HG02970 (cell line): ENCODE results near the gene HOXD10.

Experiments
- ATAC-seq: cut with Tn5 transposase; IDR thresholded peaks from one replicate; pipeline ENCODE4 v1.9.1; 2021; ENCODE audit warnings: mild to moderate bottlenecking, moderate library complexity, moderate number of reproducible peaks; ENCODE audit not compliant: unreplicated experiment, low FRiP score

HOXD10 gene

DNA sequence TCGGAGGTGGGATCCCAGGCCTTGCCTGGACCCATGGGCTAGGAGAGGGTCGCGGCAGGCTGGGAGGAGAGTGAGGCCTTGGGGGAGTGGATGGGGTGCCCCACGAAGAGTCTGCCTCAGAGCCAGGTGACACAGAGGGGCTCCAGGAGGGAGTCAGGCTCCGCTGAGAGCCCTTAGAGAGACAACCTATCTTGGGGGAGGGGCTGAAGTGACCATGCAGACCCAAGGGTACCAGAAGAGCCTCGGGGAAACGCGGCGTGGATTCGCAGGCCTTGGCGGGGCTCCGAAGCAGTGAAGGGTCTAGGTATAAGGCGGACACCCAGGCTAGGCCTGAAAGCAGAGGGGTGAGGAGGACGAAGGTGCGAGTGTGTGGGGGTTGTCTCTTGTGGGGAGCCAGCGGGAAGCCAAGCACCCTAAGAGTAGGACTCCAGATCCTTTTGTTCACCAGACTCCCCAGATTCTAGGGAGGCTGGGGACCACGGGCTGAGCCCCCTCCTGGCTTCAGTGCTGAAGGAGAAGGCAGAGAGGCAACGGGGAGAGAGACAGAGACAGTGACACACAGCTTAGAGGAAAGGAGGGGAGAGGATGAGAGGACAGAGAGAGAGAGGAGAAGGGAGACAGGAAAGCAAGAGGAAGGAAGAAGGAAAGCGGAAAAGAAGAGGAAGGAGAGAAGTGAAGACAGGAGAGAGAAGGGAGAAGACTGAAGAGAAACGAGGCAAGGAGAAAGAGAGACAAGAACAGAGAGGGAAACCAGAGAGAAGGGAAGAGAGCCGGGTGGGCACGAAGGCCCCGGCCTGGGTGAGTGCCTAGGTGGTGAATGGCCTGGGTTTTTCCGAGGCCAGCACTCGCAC lies 10.6 kb upstream of the HOXD10 start:
- no peak for ATAC-seq

DNA sequence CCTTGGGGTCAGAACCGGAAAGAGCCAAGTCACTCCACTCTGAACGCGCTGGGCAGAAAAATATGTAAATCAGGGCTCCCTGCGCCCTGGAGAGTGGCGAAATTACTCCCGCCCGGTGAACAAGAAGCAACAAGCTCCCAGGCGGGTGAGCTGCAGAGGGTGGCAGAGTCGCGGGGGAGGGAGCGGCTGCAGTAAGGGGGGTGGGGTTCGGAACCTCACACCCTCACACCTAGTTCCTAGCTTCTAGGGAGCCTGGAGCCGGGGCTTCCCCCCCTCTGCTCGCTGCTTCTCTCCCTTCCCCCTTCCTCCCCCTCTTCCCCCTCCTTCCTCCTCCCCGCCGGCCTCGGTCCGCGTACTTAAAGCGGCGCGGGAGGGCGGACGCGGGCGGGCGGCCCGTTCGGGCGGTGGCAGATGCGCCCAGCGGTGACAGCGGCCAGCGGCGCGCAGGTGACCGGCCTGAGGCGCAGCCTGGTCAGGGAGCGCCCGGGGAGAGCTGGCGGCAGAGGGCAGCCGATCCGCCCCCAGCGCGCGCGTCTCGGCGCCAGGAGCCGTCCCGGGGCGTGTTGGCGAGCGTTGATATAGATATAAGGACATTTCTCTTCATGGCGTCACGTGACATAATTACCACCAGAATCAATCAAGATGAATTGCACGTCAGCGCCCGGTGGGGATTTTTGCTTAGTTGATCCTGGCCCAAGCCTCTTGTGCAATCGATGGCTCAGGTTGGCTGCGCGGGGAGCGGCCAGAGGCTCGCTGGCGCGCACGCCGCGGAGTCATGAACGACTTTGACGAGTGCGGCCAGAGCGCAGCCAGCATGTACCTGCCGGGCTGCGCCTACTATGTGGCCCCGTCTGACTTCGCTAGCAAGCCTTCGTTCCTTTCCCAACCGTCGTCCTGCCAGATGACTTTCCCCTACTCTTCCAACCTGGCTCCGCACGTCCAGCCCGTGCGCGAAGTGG lies 9.7 kb upstream of the HOXD10 start, which contains the start of gene HOXD11:
TSS of gene HOXD11 (plus strand) at position 700 of the 959 bp plus-strand sequence. CDS start at position 776, 76 bp downstream.
- no peak for ATAC-seq

DNA sequence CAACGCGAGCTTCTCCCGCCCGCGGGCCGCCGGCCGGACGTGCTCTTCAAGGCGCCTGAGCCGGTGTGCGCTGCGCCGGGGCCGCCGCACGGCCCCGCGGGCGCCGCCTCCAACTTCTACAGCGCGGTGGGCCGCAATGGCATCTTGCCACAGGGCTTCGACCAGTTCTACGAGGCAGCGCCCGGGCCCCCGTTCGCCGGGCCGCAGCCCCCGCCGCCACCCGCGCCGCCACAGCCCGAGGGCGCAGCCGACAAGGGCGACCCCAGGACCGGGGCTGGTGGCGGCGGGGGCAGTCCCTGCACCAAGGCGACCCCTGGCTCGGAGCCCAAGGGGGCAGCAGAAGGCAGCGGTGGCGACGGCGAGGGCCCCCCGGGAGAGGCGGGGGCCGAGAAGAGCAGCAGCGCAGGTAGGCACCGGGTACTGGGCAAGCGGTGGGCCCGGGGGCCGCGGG lies 8.8 kb upstream of the HOXD10 start:
- no peak for ATAC-seq

DNA sequence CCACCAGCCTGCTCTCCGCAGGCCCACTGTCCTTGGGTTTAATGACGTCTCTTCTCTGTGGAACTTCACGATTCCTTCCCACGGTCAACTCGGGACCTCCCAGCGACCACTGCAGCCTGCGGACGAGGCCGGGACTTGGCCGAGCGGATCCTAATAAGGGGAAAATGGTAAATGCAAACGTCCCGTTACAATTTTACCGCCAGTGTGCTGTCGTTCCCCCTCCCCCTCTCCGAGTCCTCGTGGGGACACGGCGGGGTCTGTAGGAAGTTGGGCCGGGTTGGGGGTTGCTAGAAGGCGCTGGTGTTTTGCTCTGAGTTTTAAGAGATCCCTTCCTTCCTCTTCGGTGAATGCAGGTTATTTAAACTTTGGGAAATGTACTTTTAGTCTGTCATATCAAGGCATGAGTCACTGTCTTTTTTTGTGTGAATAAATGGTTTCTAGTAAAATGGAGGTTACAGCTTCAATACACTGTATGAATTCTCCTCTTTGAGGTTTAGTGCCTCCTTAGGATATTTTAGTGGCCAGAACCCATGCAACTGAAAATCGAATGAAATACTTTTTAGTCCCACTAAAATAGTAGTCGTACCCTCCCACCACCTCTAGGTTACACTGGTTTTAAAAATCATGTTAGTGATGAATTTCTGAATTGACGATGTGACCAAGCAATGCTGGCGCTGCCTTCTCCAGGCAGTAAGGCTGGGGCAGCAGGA lies 7.2 kb upstream of the HOXD10 start:
- ATAC-seq = no peak

DNA sequence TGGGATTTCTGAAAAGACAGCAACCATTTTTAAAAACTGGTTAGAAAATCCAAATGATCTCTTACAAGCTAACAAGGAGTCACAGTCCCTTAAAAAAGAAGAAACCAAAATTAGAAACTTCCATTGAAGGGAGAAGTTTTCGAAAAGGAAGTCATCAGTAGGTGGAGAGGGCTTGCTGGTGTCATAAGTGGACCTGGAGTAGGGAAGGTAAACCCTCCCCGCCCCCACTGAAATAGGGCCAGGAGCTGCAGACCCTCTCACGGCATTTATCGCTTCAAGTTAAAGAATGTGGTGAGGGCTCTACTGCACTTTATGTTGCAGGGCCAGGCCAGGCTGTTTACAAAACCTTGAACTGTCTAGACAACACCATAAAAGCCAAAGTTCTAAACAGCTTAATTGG lies 6.6 kb upstream of the HOXD10 start:
- ATAC-seq = no peak

DNA sequence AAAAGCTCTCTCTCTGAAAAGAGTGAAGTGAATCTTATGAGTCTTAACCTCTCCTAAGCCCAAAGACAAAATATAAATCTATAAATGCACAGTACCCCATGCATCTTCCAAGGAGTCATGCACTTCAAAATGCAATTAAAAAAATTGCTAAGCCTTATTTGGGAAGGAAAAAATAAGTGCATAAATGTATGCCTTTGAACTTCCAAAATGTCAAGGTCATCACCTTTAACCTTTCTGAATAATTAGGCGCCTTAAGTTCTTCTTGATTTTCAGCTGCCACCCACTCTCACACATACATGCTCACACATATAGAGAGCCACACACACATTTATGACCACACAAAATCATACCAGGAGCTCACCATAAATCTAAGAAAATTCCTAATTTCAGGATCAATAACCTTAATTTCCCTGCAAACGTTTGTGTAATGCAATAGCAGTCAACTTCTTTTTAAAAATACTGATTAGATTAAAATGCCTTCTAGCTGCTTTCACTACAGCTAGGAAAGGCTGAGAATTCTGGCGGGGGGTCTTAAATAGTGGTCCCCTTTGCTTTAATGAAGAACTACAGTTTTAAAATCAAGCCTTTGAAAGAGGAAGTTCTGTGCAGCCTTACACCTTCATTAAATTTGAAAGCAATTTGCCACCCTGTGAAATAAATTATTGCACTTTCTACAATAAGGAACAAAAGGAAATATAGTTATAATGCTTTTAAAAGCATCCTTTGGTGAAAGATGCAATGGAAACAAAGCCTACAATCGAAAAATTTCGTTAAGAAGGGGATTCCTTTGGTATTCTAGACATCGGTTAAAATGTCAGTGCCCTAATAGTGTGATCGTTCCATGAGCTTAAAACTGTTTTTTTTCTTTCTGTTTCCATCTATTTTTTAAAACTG lies 5.9 kb upstream of the HOXD10 start:
- ATAC-seq = no peak

DNA sequence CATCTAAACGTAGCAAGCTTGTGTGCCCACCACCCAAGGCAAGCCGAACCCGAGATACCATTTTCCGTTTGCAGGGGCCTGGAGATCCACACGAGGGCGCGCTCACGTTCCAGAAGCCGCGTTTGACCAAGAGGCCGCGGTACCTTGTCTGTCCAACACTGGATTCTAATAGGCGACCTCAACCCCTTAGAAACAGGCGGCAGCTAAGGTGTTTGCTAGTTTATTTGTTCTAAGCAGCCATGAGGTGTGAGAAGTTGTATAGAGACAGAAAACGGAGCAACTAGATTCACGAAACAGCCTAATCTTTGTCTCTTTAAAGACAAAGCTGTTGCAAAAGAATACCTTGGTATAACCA lies 5.3 kb upstream of the HOXD10 start:
- ATAC-seq = no peak

DNA sequence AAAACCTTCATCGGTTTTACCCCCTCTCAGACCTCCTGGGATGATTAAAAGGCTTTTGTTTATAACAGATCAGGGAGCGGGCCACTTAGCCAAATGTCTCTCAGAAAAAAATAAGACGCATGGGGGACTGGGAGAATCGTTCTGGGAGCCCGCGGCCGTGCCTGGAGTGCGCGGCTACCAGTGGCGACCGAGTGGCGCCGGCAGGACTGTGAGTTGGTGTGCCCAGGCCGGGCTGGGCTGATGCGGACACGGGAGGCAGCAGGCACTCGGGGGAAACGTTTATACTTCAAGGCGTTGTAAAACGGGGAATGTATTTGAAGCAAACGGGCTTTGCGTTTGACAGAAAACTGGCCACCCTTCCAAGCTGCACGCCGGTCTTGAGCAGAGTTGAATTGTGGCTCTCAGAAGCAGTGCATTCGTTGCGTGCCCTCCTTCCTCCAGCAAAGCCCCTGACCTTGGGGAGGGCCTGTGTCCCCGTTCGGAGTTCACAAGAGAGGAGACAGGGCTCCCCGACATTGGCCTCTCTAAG lies 4.7 kb upstream of the HOXD10 start:
- ATAC-seq = no peak

DNA sequence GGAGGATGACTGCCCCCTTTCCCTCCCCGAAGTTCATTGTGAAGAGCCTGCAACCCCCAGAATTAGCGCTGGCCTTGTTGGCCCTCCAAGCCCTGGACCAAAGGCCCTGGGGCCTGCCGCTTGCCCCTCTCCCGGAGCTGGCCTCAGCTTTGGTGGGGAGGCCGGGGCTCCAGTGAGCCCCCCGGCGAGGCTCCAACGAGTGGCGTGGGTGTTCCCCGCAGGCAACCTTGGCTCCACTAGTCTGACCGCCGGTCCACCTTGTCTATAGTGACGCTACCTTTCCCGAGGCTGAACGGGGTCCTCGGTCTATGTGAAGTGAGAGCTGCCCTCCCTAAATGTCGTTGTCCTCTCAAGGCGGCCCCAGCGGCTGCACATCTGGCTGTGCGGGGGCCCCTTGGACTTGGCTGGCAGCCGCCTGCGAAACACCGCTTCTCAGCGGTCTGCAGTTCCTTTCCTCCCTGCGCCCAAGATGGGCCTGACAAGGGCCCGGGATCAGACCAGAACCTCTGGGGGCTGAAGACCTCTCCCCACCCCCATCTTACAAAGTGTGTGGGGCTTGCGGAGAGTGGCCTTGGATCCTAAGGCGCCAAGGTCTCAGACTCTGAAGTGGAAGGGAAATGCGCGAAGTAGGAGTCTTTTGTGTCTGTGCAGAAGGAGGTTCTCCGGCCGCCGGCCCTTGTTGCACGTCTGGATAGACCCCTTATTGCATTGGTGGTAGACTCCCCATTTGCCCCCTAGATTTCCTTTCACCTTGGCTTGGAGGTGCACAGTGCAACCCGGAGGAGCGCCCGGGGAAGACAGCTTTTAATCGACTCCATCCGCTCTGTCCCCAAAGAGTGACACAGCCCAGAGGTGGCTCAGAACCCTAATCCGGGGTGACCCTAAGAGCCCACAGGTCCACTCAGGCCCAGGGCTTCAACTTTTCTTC lies 3.9 kb upstream of the HOXD10 start:
- no peak for ATAC-seq

DNA sequence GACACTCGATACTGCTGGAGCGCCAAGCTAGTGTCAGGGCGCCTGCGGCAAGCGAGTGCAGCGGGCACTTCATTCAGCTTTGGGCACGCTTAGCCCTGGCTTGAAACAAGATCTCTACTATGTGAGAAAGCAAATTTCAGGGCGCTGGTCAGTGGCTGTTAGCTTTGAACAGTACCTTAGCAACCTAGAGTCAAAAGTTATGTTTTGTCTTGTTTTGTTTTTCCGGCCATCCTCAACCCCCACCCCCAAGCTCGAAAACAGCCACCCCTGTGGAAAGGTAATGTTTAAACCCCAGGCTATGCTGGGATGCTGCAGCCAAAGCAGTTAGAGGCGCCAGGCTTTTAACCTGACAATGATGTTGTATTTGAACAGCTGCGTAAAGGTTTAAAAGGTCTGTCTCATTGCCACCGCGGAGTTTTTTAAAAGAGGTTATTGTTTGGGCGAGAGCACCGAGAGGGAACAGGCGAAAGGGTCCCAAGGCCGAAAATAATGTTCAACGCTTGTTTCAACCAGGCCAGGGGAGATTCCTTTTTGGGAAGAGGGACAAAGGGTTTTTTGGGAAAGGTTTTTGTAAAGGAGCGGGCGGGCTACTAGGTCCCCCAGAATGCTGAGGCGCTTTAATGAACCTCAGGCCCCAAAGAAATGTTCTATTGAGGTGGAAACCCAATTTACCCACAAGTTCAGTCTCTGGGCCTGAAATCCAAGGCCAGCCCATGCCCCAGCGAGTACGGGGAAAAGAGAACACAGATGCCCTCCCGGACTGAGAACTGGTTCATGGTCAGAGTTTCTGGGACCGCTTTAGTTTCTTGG lies 2.3 kb upstream of the HOXD10 start:
- no peak for ATAC-seq

DNA sequence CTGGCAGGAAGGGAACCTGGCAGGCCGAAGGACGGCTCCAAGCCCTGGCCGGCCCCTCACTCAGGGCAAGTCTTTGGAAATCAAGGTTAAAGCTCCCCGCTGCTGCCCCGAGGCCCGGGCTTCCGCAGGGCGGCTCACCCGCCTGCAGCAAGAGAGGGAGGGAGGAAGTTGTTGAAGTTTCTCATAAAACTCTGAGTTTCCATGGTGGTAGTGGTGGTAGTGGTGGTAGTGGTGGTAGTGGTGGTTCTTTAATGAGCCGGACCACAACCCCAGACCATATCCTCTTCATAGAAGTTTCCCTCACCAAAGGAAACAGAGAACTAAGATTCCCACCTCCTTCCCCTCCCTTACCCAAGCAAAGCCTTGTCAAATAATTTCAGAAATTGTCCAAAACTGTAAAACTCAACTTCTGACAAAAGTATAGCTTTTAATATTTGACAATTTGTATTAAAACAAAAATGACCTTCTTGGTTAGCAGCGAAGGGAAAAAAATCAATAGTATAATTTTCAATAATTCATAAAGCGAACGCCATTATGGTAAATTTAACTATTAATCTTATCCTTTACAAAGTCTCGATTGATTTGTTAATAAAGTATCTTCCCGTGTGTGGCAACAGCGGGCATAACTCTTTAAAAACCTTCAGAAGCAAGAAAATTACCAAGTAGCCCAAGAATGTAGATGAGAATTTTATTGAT lies 1.5 kb upstream of the HOXD10 start:
- ATAC-seq = no peak

DNA sequence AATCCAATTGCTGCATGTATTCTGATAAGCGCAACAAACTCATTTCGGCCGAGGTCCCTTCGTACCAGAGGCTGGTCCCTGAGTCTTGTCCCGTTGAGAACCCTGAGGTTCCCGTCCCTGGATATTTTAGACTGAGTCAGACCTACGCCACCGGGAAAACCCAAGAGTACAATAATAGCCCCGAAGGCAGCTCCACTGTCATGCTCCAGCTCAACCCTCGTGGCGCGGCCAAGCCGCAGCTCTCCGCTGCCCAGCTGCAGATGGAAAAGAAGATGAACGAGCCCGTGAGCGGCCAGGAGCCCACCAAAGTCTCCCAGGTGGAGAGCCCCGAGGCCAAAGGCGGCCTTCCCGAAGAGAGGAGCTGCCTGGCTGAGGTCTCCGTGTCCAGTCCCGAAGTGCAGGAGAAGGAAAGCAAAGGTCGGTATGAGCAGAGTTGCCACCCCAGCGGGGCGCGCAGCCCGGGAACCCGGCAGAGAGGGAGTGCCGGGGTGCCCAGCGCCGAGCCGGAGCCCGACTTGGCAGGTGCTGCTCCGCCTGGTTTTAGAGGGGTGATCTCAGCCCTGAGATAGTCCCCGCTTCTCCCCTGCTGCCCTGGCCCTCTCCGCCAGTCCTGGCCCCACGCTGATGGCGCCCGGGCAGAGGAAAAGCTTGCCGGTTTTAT lies 714 bp downstream of the HOXD10 start:
- ATAC-seq = no peak

DNA sequence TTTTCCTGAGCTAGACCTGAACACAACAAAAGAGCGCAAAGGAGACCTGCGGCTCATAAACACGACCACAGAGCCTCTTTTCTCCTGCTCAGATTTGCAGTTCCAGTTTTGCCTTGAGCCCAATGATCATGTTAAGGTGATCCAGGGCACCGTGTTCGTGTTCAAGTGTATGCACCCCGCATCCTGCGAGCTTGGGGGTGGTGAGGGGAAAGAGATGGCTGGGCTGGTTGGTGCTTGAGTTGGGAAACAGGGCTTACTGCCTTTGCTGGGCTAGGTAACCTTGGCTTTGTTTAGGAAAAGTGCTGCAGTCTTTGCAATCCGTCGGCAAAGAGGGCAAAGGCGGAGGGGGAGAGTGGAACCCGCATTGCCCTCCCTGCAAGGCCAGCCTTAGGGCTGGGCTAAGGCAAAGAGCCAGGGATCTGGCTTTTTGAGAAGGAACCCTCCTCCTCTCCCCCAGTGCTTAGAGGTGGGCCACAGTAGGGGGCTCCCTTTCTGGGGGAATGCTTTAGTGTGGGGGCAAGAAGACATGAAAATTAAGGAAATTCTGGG lies 1.3 kb downstream of the HOXD10 start:
- no peak for ATAC-seq

DNA sequence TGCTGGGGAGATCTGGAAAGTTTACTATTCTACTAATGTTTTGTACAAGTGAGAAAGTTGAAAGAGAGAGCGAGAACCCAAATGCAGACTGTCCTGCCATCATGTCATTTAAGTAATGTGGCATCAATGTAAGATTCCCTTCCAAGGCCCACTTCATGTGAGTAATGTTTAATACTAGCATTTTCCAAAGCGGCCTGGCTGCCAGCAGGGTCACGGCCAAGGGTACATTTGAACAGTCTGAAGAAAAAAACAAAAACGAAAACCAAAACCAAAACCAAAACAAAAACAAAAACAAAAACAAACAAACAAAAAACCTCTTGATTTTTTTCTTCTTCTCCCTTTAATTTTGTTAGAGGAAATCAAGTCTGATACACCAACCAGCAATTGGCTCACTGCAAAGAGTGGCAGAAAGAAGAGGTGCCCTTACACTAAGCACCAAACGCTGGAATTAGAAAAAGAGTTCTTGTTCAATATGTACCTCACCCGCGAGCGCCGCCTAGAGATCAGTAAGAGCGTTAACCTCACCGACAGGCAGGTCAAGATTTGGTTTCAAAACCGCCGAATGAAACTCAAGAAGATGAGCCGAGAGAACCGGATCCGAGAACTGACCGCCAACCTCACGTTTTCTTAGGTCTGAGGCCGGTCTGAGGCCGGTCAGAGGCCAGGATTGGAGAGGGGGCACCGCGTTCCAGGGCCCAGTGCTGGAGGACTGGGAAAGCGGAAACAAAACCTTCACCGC lies 2.2 kb downstream of the HOXD10 start:
- no peak for ATAC-seq

DNA sequence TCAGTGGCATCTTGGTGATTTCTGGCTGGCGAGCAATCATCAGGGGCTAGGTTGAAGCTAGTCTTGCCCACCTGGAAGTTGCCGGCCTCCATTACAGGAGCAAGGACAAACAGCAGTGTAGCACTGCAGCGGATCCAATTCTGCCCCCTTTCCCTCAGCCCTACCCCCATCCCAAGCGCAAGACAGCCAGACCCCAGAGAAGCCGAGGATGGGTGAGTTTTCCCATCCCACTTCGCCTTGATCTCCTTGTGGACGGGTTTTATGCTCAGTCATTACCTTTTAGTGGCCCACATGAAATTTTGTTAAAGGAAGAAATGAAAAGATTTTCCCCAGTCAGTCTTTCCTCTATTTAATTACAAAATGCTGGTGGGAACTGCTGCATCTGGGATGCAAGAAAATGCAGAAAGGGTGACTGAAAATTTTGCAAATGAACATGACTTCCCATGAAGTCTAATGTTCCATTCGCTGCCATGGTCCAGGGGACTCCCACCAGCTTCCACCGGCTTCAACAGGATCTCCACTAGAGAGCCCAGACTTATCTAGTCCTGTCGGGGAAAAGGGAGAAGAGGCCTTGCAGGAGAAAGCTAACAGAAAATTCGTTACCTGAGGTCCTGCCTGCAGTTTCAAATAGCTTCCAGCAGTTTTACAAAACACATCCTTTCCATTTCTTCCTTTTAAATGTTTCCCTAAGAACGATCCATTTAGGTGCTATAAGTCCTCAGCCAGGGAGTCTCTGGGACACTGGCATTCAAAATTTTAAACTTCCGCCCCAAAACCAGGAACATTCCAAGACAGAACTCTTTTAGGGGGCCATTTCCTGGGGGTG lies 4.0 kb downstream of the HOXD10 start:
- ATAC-seq = no peak
